ENCODE measurements around the gene HES5.

Gene HES5

DNA sequence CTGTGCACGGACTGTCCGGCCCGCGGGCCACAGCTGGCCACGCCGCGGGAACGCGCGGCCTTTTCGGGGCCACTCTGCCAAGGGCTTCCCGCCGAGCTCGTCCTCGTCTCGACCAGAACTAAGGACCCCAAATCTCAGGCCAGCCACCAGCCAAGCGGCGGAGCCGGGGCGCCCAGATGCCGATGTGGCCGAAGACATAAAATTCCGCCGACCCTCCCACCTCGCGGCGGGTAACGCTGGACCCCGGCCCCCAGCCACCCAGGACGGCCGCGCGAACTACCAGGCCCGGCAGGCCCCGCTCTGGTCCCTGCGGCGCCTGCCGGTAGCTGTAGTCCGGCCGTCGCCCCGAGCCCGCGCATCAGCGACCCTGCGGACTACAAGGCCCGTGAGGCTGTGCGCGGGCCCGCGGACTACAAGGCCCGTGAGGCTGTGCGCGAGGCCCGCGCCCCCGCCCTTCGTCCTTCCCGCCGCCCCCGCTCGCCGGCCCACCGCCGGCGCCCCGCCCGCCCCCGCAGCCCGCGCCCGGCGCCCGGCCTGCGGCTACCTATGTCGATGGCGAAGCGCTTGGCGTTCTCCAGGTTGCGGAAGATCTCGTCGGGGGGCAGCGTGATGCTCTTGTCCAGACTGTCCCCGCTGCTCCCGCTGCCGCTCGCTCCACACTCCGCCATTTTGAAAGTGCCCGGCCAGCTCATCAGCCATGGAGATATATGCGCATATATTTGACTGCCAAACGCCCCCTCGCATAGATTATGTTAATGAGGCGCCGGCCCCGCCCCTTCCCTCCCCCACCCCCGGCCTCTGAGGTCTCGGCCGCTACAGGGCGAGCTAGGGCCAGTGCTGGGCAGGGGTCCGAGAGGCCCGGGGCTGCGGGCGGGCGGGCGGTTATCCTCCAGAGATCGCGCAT is 3.9 kb downstream of the HES5 start, which contains the start of gene PANK4:
Gene PANK4 (minus strand): TSS at position 677 of the 904 bp plus-strand sequence. CDS start 9 bp downstream, at position 668.
- Histone ChIP-seq H3K4me3 (ENCODE audit: low read depth in 1 of 2, low read length in 2 of 2) (peak within 1 kb of the TSS; percentile 73 to 96), H3K27ac (ENCODE audit: low read length) (peak within 1 kb of the TSS; percentile 31), H3K9me3 (ENCODE audit: control insufficient read depth in 1 of 2, low read length in 2 of 2) (no peaks in the 10 kb centered on the region), H3K4me1 (ENCODE audit: control insufficient read depth in 1 of 2, insufficient read depth in 2 of 2, low read length in 2 of 2) (peaks cover 18 to 66% of the 10 kb centered on the region in 2 donors), H3K36me3 (ENCODE audit: control insufficient read depth in 1 of 2, insufficient read depth in 2 of 2, low read length in 2 of 2) (peaks cover 0 to 3% of the 10 kb centered on the region in 2 donors), H3K27me3 (ENCODE audit: low read depth, low read length) (peaks cover 15% of the 10 kb centered on the region)

DNA sequence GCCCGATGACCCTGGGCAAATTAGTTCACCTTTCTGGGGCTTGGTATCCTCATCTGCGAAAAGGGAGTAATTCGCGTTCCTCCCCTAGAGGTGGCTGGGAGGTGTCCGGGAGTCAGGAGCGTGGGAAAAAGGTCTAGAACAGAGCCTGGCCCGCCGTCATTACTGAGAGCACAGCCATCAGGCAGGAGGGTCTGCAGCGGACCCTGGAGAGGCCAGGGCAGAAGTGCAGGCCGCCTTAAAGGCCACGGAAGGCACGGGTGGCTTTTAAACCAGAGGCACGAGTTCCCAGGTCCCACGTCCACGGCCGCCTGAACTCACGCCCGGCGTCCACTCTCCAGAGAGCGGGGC is 4.5 kb downstream of the HES5 start:
- H3K4me3 ChIP-seq (ENCODE audit: low read depth in 1 of 2, low read length in 2 of 2), result peak overlapping the region; percentile 73 to 96
- peaks cover 9% of the 10 kb centered on the region for H3K27me3 ChIP-seq (ENCODE audit: low read depth, low read length)
- H3K36me3 ChIP-seq (ENCODE audit: control insufficient read depth in 1 of 2, insufficient read depth in 2 of 2, low read length in 2 of 2), result peaks cover 6 to 9% of the 10 kb centered on the region in 2 donors
- H3K4me1 ChIP-seq (ENCODE audit: control insufficient read depth in 1 of 2, insufficient read depth in 2 of 2, low read length in 2 of 2), result peaks cover 18 to 60% of the 10 kb centered on the region in 2 donors
- H3K27ac ChIP-seq (ENCODE audit: low read length), result peak overlapping the region; percentile 31
- H3K9me3 ChIP-seq (ENCODE audit: control insufficient read depth in 1 of 2, low read length in 2 of 2), result no peaks in the 10 kb centered on the region

DNA sequence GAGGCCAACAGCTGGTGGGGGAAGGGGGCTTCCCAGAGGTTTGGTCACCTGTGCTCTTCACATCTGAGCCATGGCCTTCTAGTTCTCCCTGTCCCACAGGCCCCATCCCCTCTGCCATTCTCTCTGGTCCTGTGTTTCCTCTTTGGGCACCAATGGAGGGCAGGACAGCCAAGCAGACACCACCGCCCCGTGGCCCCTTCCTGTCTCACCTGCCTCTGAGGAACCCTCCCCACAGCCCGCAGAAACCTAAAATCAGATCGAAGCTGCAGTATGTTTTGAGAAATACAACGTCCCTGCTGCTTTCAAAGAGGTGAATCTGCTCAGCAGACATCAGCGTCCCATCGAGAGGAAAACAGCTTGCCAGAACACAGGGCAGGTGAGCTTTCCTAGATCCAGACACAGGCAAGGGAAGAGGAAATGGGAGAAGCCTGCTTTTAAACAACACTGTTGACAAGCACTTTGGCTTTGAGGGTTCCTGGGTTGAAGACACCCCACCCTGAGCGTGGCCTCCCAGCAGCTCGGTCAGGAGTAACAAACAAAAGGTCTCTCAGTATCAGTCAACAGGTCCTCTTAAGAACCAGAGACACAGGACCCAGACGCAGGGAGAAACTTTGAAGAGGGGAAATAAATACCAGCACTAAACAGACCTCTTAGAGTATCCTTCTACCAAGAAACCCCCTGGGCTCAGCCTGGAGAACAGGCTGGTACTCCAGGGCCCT is 6.0 kb downstream of the HES5 start:
- Histone ChIP-seq H3K27ac (ENCODE audit: low read length) (no peak overlapping the region), H3K27me3 (ENCODE audit: low read depth, low read length) (peaks cover 7% of the 10 kb centered on the region), H3K4me1 (ENCODE audit: control insufficient read depth in 1 of 2, insufficient read depth in 2 of 2, low read length in 2 of 2) (peaks cover 18 to 50% of the 10 kb centered on the region in 2 donors), H3K36me3 (ENCODE audit: control insufficient read depth in 1 of 2, insufficient read depth in 2 of 2, low read length in 2 of 2) (peaks cover 8 to 24% of the 10 kb centered on the region in 2 donors), H3K4me3 (ENCODE audit: low read depth in 1 of 2, low read length in 2 of 2) (peak overlapping the region in 1 of 2 donors; percentile 96), H3K9me3 (ENCODE audit: control insufficient read depth in 1 of 2, low read length in 2 of 2) (no peaks in the 10 kb centered on the region)

DNA sequence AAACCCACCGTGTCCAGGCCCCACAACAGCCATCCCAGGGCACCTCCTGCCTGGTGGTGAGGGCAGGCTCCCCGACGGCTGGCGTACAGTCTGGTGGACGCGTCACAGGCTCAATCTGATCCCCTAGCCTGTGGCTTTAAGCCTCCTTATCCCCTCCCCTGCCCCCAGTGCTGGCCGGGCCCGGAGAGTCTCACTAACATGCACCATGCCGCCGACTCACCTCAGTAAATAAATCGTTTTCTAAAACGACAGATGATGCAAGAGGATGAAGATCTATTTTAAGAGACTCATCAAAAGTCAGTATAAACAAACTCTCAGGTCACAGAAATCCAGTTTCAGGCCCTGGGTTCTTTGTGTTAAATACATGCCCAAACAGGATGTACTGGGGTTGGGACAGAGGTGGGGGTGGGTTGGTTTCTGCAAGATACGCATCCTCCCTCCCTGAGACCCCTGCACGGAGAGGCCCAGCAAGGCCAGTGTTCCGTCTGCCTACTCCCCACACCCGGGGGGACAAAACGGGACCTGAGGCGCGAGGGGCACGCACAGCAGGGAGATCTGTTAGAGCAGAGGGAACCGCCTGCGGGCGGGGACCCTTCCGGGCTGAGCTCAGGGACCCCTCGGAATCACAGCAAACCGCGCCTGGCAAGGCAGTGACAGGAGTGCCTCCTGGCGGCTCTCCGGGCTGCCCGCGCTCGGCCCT is 6.7 kb downstream of the HES5 start:
- Histone ChIP-seq H3K27me3 (ENCODE audit: low read depth, low read length) (peaks cover under 1% of the 10 kb centered on the region), H3K36me3 (ENCODE audit: control insufficient read depth in 1 of 2, insufficient read depth in 2 of 2, low read length in 2 of 2) (peaks cover 15 to 31% of the 10 kb centered on the region in 2 donors), H3K4me1 (ENCODE audit: control insufficient read depth in 1 of 2, insufficient read depth in 2 of 2, low read length in 2 of 2) (peaks cover 18 to 43% of the 10 kb centered on the region in 2 donors), H3K4me3 (ENCODE audit: low read depth in 1 of 2, low read length in 2 of 2) (peak overlapping the region in 1 of 2 donors; percentile 7), H3K27ac (ENCODE audit: low read length) (no peak overlapping the region), H3K9me3 (ENCODE audit: control insufficient read depth in 1 of 2, low read length in 2 of 2) (no peaks in the 10 kb centered on the region)

DNA sequence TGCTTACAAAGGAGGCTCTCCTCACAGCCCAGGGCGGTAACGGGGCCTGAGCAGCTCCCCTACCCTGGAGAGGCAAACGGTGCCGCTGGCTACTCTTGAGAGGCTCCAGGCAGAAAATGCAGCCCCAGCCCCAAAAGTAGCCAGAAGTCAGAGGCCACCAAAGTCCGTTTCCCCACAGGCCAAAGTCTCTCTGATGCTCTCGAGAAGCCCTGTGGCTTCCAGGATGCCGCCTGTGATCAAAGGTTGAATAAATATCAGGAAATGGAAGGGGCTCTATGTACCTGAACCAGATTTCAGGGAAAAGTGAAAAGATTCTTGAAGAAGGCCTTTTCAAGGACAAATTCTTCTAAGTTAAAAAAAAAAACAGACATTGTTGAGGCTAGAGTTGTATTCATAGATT is 7.8 kb downstream of the HES5 start:
- peaks cover 25 to 42% of the 10 kb centered on the region in 2 donors for H3K36me3 ChIP-seq (ENCODE audit: control insufficient read depth in 1 of 2, insufficient read depth in 2 of 2, low read length in 2 of 2)
- H3K9me3 ChIP-seq (ENCODE audit: control insufficient read depth in 1 of 2, low read length in 2 of 2), result no peaks in the 10 kb centered on the region
- H3K4me3 ChIP-seq (ENCODE audit: low read depth in 1 of 2, low read length in 2 of 2), result no peak overlapping the region
- H3K4me1 ChIP-seq (ENCODE audit: control insufficient read depth in 1 of 2, insufficient read depth in 2 of 2, low read length in 2 of 2), result peaks cover 18 to 34% of the 10 kb centered on the region in 2 donors
- H3K27ac ChIP-seq (ENCODE audit: low read length), result no peak overlapping the region
- no peaks in the 10 kb centered on the region for H3K27me3 ChIP-seq (ENCODE audit: low read depth, low read length)

DNA sequence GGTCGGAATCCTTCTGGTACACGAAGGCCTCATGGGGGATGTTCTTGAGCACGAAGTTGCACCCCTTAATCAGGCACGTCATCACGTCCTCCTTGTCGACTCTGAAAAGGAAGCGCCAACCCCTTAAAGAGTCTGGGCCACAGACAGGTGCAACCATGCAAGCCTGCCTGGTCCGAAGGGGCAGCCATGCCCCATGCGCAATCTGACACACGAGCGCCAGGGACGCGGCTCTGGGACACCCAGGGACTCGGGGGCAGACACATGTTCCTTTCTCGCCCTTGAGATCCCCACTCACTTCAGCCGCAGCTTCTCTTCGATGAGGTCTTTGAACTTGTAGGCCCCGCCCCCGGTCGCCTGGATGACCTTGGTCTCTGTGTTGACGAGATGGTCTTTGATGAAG is 9.3 kb downstream of the HES5 start:
- Histone ChIP-seq H3K27me3 (ENCODE audit: low read depth, low read length) (no peaks in the 10 kb centered on the region), H3K4me3 (ENCODE audit: low read depth in 1 of 2, low read length in 2 of 2) (no peak overlapping the region), H3K9me3 (ENCODE audit: control insufficient read depth in 1 of 2, low read length in 2 of 2) (no peaks in the 10 kb centered on the region), H3K4me1 (ENCODE audit: control insufficient read depth in 1 of 2, insufficient read depth in 2 of 2, low read length in 2 of 2) (peaks cover 13 to 28% of the 10 kb centered on the region in 2 donors), H3K27ac (ENCODE audit: low read length) (no peak overlapping the region), H3K36me3 (ENCODE audit: control insufficient read depth in 1 of 2, insufficient read depth in 2 of 2, low read length in 2 of 2) (peaks cover 32 to 57% of the 10 kb centered on the region in 2 donors)

DNA sequence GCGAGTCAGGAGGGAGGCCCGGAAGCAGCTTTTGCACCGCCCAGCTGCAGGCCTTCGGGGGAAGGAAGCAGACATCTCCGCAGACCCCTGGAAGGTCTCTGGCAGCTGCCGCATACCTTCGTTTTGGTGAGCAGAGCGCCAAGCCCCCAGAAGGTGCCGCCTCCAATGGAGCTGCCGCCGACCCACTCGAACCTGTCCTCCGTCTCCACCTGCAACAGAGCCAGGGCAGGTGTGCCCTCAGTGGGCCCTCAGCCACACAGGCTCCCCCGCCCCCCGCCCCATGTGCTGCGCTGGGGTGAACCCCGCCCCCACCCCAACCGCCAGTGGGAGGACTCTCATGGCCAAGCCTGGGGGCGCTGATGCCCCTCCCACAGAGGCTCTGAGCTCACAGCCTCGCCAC is 9.9 kb downstream of the HES5 start:
- Histone ChIP-seq H3K27me3 (ENCODE audit: low read depth, low read length) (no peaks in the 10 kb centered on the region), H3K4me1 (ENCODE audit: control insufficient read depth in 1 of 2, insufficient read depth in 2 of 2, low read length in 2 of 2) (peaks cover 11 to 24% of the 10 kb centered on the region in 2 donors), H3K36me3 (ENCODE audit: control insufficient read depth in 1 of 2, insufficient read depth in 2 of 2, low read length in 2 of 2) (peaks cover 37 to 63% of the 10 kb centered on the region in 2 donors), H3K27ac (ENCODE audit: low read length) (no peak overlapping the region), H3K4me3 (ENCODE audit: low read depth in 1 of 2, low read length in 2 of 2) (no peak overlapping the region), H3K9me3 (ENCODE audit: control insufficient read depth in 1 of 2, low read length in 2 of 2) (no peaks in the 10 kb centered on the region)

DNA sequence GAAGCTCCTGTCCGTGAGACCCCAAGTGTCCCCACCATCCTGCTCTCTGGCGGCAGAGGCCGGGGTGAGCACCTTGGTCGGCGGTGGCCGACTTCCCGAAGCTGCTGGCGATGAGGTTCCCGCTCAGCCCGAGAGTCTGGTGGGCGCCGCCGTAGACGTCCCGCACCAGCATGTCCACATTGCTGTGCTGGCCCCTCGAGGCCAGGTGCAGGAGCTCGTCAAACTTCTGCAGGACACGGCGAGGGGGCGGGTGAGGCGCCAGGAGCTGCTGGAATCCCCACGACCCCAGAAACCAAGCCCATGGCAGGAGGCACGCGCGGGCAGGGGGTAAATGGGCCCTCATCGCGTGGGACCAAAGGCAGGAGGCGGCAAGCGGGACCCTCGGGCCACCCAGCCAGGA is 10.3 kb downstream of the HES5 start:
- Histone ChIP-seq H3K36me3 (ENCODE audit: control insufficient read depth in 1 of 2, insufficient read depth in 2 of 2, low read length in 2 of 2) (peaks cover 40 to 67% of the 10 kb centered on the region in 2 donors), H3K27ac (ENCODE audit: low read length) (no peak overlapping the region), H3K4me1 (ENCODE audit: control insufficient read depth in 1 of 2, insufficient read depth in 2 of 2, low read length in 2 of 2) (peaks cover 6 to 19% of the 10 kb centered on the region in 2 donors), H3K27me3 (ENCODE audit: low read depth, low read length) (no peaks in the 10 kb centered on the region), H3K9me3 (ENCODE audit: control insufficient read depth in 1 of 2, low read length in 2 of 2) (no peaks in the 10 kb centered on the region), H3K4me3 (ENCODE audit: low read depth in 1 of 2, low read length in 2 of 2) (no peak overlapping the region)

DNA sequence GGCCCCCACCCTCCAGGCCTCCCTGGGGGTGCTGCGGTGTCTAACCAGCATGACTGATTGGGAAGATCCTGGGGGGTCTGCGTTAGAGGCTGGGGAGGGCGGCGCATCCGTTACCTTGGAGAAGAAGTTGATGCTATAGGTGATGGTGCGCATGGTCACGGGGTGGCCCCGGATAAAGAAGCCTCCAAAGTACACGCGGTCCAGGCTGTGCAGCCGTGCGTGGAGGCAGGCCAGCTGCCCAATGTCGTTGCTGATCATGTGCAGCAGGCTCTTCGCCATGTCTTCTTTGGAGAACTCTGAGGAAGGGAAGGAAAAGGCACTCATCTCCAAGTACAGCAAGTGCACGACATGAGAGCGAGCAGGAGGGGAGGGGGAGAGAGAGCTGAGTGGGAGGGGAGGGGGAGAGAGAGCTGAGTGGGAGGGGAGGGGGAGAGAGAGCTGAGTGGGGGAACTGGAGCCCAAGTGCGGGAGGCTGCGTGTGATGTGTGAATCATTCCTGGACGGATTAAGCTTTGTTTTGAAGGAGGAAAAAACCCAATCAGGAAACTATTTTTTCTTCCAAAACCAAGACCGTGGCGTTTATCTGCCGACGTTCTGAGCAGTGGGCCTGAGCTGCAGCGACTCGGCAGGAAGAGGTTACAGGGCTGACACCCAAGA is 10.9 kb downstream of the HES5 start:
- Histone ChIP-seq H3K4me1 (ENCODE audit: control insufficient read depth in 1 of 2, insufficient read depth in 2 of 2, low read length in 2 of 2) (peaks cover under 1 to 13% of the 10 kb centered on the region in 2 donors), H3K4me3 (ENCODE audit: low read depth in 1 of 2, low read length in 2 of 2) (no peak overlapping the region), H3K9me3 (ENCODE audit: control insufficient read depth in 1 of 2, low read length in 2 of 2) (no peaks in the 10 kb centered on the region), H3K27me3 (ENCODE audit: low read depth, low read length) (no peaks in the 10 kb centered on the region), H3K36me3 (ENCODE audit: control insufficient read depth in 1 of 2, insufficient read depth in 2 of 2, low read length in 2 of 2) (peaks cover 40 to 71% of the 10 kb centered on the region in 2 donors), H3K27ac (ENCODE audit: low read length) (no peak overlapping the region)

DNA sequence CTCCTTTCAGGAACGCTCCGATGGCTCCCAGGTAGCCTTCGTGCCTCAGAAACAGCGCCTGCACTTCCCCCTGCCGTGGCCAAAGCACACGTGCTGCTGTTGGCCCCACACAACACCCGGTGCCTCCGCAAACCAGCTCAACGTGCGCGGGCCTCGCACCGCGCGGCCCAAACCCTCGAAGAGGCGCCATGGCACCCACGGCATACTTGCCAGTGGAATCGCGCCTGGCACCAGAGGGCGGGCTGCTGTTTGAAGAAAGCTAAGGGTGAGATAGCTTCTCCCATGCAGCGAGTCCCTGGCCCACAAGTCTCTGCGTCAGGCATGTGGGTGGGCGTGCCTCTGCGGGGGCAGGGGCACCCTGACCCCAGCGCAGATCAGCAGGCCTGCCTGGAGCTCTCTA is 11.5 kb downstream of the HES5 start:
- Histone ChIP-seq H3K27me3 (ENCODE audit: low read depth, low read length) (no peaks in the 10 kb centered on the region), H3K36me3 (ENCODE audit: control insufficient read depth in 1 of 2, insufficient read depth in 2 of 2, low read length in 2 of 2) (peaks cover 46 to 77% of the 10 kb centered on the region in 2 donors), H3K4me3 (ENCODE audit: low read depth in 1 of 2, low read length in 2 of 2) (no peak overlapping the region), H3K27ac (ENCODE audit: low read length) (no peak overlapping the region), H3K9me3 (ENCODE audit: control insufficient read depth in 1 of 2, low read length in 2 of 2) (no peaks in the 10 kb centered on the region), H3K4me1 (ENCODE audit: control insufficient read depth in 1 of 2, insufficient read depth in 2 of 2, low read length in 2 of 2) (peaks cover 0 to 7% of the 10 kb centered on the region in 2 donors)

Measured in muscle layer of duodenum (tissue), 2 donors.